ENCODE results near the gene NPTX1. TPM values are rescaled to one million over a fixed set of nuclear protein-coding genes. Genes with fewer than 3 reads are reported as not detected.

NPTX1 gene
- total and polyA plus RNA-seq, 9 donors, result 0.13 to 0.34 (median 0.23) TPM

- Histone ChIP-seq H3K27ac (ENCODE audit: low read length) (no peak overlapping the region), H3K4me1 (ENCODE audit: control insufficient read depth, insufficient read depth, low read length) (peaks cover 10% of the 10 kb centered on the region), H3K9me3 (replicated peaks; ENCODE audit: control insufficient read depth, low read depth, low read length) (no peaks in the 10 kb centered on the region), H3K36me3 (ENCODE audit: control insufficient read depth, insufficient read depth, low read length) (no peaks in the 10 kb centered on the region), H3K4me3 (ENCODE audit: low read length) (no peak overlapping the region), H3K27me3 (ENCODE audit: control insufficient read depth, insufficient read depth, low read length) (peaks cover 44% of the 10 kb centered on the region)
- no peak for DNase-seq
Measured at GRCh38 chr17:80503921-80504320, 27.5 kb upstream of the NPTX1 start.

- no peak for DNase-seq
- peaks cover 17% of the 10 kb centered on the region for H3K4me1 ChIP-seq (ENCODE audit: control insufficient read depth, insufficient read depth, low read length)
- 56% methylated on average over 2 of the region's 2 CpGs for WGBS (ENCODE audit: insufficient coverage)
- H3K9me3 ChIP-seq (replicated peaks; ENCODE audit: control insufficient read depth, low read depth, low read length), result no peaks in the 10 kb centered on the region
- no peaks in the 10 kb centered on the region for H3K36me3 ChIP-seq (ENCODE audit: control insufficient read depth, insufficient read depth, low read length)
- H3K27me3 ChIP-seq (ENCODE audit: control insufficient read depth, insufficient read depth, low read length), result peaks cover 41% of the 10 kb centered on the region
- no peak overlapping the region for H3K27ac ChIP-seq (ENCODE audit: low read length)
- no peak overlapping the region for H3K4me3 ChIP-seq (ENCODE audit: low read length)
Measured at GRCh38 chr17:80503031-80503430, 26.6 kb upstream of the NPTX1 start.

GRCh38 chr17:80502578-80502877, 26.1 kb upstream of the NPTX1 start:
- DNase-seq, result no peak
- H3K36me3 ChIP-seq (ENCODE audit: control insufficient read depth, insufficient read depth, low read length), result no peaks in the 10 kb centered on the region
- H3K27ac ChIP-seq (ENCODE audit: low read length), result no peak overlapping the region
- peaks cover 39% of the 10 kb centered on the region for H3K27me3 ChIP-seq (ENCODE audit: control insufficient read depth, insufficient read depth, low read length)
- H3K9me3 ChIP-seq (replicated peaks; ENCODE audit: control insufficient read depth, low read depth, low read length), result no peaks in the 10 kb centered on the region
- peaks cover 17% of the 10 kb centered on the region for H3K4me1 ChIP-seq (ENCODE audit: control insufficient read depth, insufficient read depth, low read length)
- 33% methylated on average over 1 of the region's 5 CpGs for whole genome bisulfite sequencing (ENCODE audit: insufficient coverage)
- no peak overlapping the region for H3K4me3 ChIP-seq (ENCODE audit: low read length)

GRCh38 chr17:80501741-80502577, 25.6 kb upstream of the NPTX1 start:
- DNase-seq, result no peak
- Histone ChIP-seq H3K9me3 (replicated peaks; ENCODE audit: control insufficient read depth, low read depth, low read length) (no peaks in the 10 kb centered on the region), H3K36me3 (ENCODE audit: control insufficient read depth, insufficient read depth, low read length) (no peaks in the 10 kb centered on the region), H3K4me3 (ENCODE audit: low read length) (no peak overlapping the region), H3K27ac (ENCODE audit: low read length) (no peak overlapping the region), H3K27me3 (ENCODE audit: control insufficient read depth, insufficient read depth, low read length) (peaks cover 37% of the 10 kb centered on the region), H3K4me1 (ENCODE audit: control insufficient read depth, insufficient read depth, low read length) (peaks cover 17% of the 10 kb centered on the region)
- WGBS (ENCODE audit: insufficient coverage), result 68% methylated on average over 21 of the region's 24 CpGs

- Histone ChIP-seq H3K27me3 (ENCODE audit: control insufficient read depth, insufficient read depth, low read length) (peaks cover 33% of the 10 kb centered on the region), H3K4me3 (ENCODE audit: low read length) (no peak overlapping the region), H3K36me3 (ENCODE audit: control insufficient read depth, insufficient read depth, low read length) (no peaks in the 10 kb centered on the region), H3K27ac (ENCODE audit: low read length) (no peak overlapping the region), H3K9me3 (replicated peaks; ENCODE audit: control insufficient read depth, low read depth, low read length) (no peaks in the 10 kb centered on the region), H3K4me1 (ENCODE audit: control insufficient read depth, insufficient read depth, low read length) (peaks cover 17% of the 10 kb centered on the region)
- no peak for DNase-seq
- WGBS (ENCODE audit: insufficient coverage), result 58% methylated on average over 22 of the region's 22 CpGs
Measured at GRCh38 chr17:80499961-80500665, 23.7 kb upstream of the NPTX1 start.

GRCh38 chr17:80499560-80499959, 23.2 kb upstream of the NPTX1 start:
- Histone ChIP-seq H3K9me3 (replicated peaks; ENCODE audit: control insufficient read depth, low read depth, low read length) (no peaks in the 10 kb centered on the region), H3K4me1 (ENCODE audit: control insufficient read depth, insufficient read depth, low read length) (peaks cover 17% of the 10 kb centered on the region), H3K27me3 (ENCODE audit: control insufficient read depth, insufficient read depth, low read length) (peaks cover 35% of the 10 kb centered on the region), H3K4me3 (ENCODE audit: low read length) (no peak overlapping the region), H3K27ac (ENCODE audit: low read length) (no peak overlapping the region), H3K36me3 (ENCODE audit: control insufficient read depth, insufficient read depth, low read length) (no peaks in the 10 kb centered on the region)
- 62% methylated on average over 9 of the region's 9 CpGs for WGBS (ENCODE audit: insufficient coverage)
- no peak for DNase-seq

- 71% methylated on average over 7 of the region's 11 CpGs for WGBS (ENCODE audit: insufficient coverage)
- no peak for DNase-seq
- Histone ChIP-seq H3K36me3 (ENCODE audit: control insufficient read depth, insufficient read depth, low read length) (no peaks in the 10 kb centered on the region), H3K27ac (ENCODE audit: low read length) (no peak overlapping the region), H3K4me3 (ENCODE audit: low read length) (no peak overlapping the region), H3K9me3 (replicated peaks; ENCODE audit: control insufficient read depth, low read depth, low read length) (no peaks in the 10 kb centered on the region), H3K4me1 (ENCODE audit: control insufficient read depth, insufficient read depth, low read length) (peaks cover 17% of the 10 kb centered on the region), H3K27me3 (ENCODE audit: control insufficient read depth, insufficient read depth, low read length) (peaks cover 39% of the 10 kb centered on the region)
Measured at GRCh38 chr17:80498920-80499410, 22.6 kb upstream of the NPTX1 start.

GRCh38 chr17:80498242-80498919, 22.0 kb upstream of the NPTX1 start:
- DNase-seq, result peak; percentile 83

GRCh38 chr17:80497726-80498241, 21.4 kb upstream of the NPTX1 start:
- Histone ChIP-seq H3K27ac (ENCODE audit: low read length) (no peak overlapping the region), H3K36me3 (ENCODE audit: control insufficient read depth, insufficient read depth, low read length) (no peaks in the 10 kb centered on the region), H3K27me3 (ENCODE audit: control insufficient read depth, insufficient read depth, low read length) (peaks cover 48% of the 10 kb centered on the region), H3K9me3 (replicated peaks; ENCODE audit: control insufficient read depth, low read depth, low read length) (no peaks in the 10 kb centered on the region), H3K4me1 (ENCODE audit: control insufficient read depth, insufficient read depth, low read length) (peaks cover 23% of the 10 kb centered on the region), H3K4me3 (ENCODE audit: low read length) (no peak overlapping the region)
- no peak for DNase-seq
- 54% methylated on average over 3 of the region's 10 CpGs for WGBS (ENCODE audit: insufficient coverage)

More at GRCh38 chr17:80498242-80498919, 22.0 kb upstream of the NPTX1 start:
- WGBS (ENCODE audit: insufficient coverage), result 38% methylated on average over 26 of the region's 30 CpGs
- Histone ChIP-seq H3K9me3 (replicated peaks; ENCODE audit: control insufficient read depth, low read depth, low read length) (no peaks in the 10 kb centered on the region), H3K4me1 (ENCODE audit: control insufficient read depth, insufficient read depth, low read length) (peaks cover 18% of the 10 kb centered on the region), H3K4me3 (ENCODE audit: low read length) (no peak overlapping the region), H3K27ac (ENCODE audit: low read length) (no peak overlapping the region), H3K36me3 (ENCODE audit: control insufficient read depth, insufficient read depth, low read length) (no peaks in the 10 kb centered on the region), H3K27me3 (ENCODE audit: control insufficient read depth, insufficient read depth, low read length) (peaks cover 44% of the 10 kb centered on the region)

- WGBS (ENCODE audit: insufficient coverage), result 90% methylated on average over 4 of the region's 7 CpGs
- Histone ChIP-seq H3K36me3 (ENCODE audit: control insufficient read depth, insufficient read depth, low read length) (no peaks in the 10 kb centered on the region), H3K27me3 (ENCODE audit: control insufficient read depth, insufficient read depth, low read length) (peaks cover 48% of the 10 kb centered on the region), H3K4me1 (ENCODE audit: control insufficient read depth, insufficient read depth, low read length) (peaks cover 13% of the 10 kb centered on the region), H3K9me3 (replicated peaks; ENCODE audit: control insufficient read depth, low read depth, low read length) (no peaks in the 10 kb centered on the region), H3K27ac (ENCODE audit: low read length) (no peak overlapping the region), H3K4me3 (ENCODE audit: low read length) (no peak overlapping the region)
- DNase-seq, result no peak
Measured at GRCh38 chr17:80494547-80494946, 18.1 kb upstream of the NPTX1 start.
